NCI-H2196 treated with DMSO at 0.1 percent for 48 hours (cell line): ENCODE results near the gene ZBTB20.

ENCODE experiments used
- DNase-seq: peaks from one replicate; lab custom pipeline; 2025; ENCODE audit not compliant: unreplicated experiment; lab: John Stamatoyannopoulos, UW

Gene ZBTB20

GRCh38 chr3:114718898-114719210 lies 428.2 kb downstream of the ZBTB20 start:
- DNase-seq: no peak

- DNase-seq: no peak
Observed at GRCh38 chr3:114718071-114718897, 428.8 kb downstream of the ZBTB20 start.

- DNase-seq: no peak
Observed at GRCh38 chr3:114716916-114717315, 430.2 kb downstream of the ZBTB20 start.

DNA sequence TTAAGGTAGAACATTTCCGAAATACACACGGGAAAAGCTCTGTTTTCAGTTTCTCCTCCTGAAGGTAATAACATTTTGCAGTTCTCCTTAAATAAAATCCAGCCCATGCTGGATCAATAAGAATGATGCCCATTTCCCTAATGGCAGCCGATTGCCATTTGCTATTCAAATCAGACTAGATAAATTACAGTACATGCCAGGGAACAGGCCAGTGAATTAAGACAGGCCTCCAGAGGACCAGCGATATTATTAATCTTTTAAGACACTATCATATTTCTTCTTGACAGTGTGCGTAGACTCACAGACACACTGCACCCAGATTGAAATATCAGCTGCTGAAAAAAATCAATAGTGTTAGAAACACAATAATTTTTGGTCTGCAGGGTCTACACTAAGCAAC lies 431.0 kb downstream of the ZBTB20 start:
- no peak for DNase-seq

GRCh38 chr3:114714957-114715460 lies 432.1 kb downstream of the ZBTB20 start:
- DNase-seq: no peak

GRCh38 chr3:114714237-114714636 lies 432.9 kb downstream of the ZBTB20 start:
- DNase-seq: peak; percentile 46

DNA sequence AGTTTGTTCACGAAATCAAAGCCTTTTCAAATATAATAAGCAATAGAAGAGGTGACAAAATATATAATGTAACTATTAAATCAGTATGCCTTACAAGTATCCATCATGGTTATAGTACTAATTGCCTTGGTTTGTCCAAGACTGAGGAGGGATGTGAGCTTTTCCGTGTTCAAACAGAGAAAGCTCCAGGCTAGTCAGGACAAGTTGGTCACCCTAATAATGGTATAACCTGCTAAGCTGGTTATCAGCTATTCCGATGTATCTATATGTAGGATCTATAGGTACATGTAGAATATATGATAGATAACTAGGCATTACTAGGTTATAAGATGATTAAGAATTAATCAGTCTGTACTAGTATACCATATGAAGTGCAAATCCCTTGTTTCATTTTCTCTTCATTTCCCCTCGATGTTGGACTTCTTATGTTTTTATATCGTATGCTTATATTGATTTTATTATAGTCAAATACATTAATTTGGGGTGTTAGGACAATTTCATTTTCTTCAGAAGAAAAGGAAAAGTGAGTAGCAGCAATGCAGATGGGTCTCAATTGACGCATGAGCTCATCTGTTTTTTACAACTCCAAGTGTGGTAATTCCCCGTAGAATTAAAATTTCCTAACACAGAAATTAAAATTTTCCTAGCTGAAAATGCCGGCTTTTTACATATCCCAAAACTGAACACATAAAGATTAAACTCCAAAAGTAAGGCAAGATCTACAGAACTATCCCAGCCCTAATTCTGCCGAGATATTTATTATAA lies 434.2 kb downstream of the ZBTB20 start:
- no peak for DNase-seq

- DNase-seq: no peak
Observed at GRCh38 chr3:114711321-114711886, 435.7 kb downstream of the ZBTB20 start.

GRCh38 chr3:114709102-114709501 lies 438.0 kb downstream of the ZBTB20 start:
- DNase-seq: no peak

DNA sequence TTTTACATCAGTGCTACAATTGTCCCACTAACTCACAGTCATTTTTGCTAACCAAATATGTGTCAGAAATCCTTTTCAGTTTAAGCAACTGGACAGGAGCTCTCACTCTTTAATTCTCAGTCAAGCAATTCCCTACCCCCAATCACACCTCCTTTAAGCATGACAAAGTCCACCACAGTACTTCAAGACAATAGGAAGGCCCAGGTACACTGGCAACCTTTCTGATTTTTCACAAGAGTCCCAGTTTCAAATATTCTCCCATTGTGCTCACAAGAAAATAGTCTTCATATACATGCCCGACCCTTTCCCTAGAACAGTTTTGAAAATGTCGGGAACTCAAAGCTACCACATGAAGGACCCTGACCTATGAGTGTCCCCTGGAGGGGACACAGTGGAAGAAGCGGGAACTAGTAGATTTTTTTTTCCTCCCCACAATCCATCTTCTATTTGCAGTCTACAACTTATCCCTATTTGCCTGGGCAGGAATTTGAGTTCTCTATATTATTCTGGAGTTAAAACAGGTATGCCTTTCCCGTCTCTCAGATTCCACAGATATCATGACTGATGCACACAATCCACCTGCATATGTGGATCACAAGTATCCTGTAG lies 439.7 kb downstream of the ZBTB20 start:
- no peak for DNase-seq

GRCh38 chr3:114706591-114707232 lies 440.4 kb downstream of the ZBTB20 start:
- peak; percentile 90 for DNase-seq

DNA sequence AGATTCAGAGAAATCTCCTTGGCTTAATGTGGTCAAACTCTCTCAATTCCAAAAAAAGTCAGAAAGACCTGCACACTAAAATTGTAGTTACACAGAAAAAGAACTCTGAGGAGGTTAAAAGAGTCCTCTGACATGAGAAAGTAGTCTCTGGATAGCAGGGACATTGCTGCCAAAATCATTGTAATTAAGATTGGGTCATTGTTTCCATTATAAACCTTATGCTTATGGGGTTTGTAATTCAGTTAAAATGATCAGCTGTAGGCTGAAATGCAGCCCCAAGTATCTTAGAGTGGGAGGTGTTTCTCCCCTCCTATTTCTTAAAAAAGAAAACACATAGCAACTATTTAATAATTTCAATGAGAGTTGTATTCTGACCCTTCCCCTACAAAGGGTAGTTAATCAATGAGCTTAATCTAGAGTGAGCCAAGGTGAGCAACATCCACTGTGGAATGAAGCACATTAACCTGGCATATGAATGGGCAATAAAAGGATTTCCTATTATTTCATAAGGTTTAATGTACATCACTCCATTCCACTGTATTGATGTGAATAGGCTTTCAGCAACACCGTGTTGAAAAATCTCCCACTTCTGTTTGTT lies 446.4 kb downstream of the ZBTB20 start:
- no peak for DNase-seq

DNA sequence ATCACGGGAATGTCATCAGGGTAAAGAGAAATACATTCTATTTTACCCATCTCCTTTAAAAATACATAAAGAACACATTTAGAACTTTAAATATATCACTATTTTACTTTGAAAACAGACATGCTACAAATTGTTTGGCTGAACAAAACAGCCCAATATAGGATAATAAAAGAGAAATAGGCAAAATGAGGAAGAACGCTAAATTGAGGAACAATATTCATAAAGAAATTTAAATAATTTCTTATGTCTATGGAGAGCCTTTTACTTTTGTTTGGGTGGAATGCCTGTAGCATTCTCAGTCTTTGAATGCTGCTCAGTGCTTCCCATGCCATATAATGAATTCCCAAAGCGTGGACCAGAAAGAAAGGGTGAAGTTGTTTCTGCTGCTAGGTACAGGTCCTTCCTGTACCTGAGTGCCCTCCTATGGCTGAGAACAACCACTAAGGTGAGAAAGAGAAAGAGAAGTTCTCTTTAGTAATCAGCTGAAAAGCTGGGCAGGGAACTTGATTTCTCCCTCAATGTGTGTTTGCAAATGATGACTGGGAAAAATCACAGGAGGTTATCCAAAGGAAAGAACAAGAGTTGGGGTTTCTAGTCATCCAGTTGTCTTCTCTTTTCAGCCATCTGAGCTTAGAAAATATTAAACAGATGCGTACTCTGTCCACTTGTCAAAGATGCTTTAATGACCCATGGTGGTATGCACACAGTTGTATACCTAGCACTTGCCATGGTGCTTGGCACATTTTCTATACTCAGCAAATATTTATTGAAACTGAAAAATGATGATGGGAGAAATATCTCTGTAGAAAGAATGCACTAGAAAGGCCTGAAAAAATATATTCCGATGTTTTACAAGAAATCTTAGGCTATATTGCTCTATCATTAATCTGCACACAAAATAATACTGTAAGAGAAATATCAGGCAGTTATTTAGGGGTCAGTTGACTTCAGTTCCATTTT lies 448.7 kb downstream of the ZBTB20 start:
- DNase-seq: no peak

DNA sequence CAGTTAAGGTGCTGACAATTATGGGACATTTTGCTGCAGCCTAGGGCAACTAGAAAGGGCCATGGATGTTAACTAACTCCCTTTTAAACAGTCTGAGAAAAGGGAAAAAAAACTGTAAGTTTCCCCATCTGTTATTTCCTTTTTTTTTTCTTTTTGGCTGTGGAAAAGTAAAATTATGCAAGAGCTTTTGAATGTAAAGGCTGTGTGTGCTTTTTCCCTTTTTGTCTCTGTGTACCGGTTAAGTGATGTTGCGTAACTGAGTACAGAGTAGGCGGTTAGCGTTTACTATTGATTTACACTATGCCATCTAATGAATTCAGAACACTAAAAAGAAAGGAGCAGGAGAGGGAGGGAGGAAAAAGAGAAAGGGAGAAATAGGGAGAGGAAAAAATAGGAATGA lies 449.7 kb downstream of the ZBTB20 start:
- no peak for DNase-seq

GRCh38 chr3:114694251-114694650 lies 452.8 kb downstream of the ZBTB20 start:
- no peak for DNase-seq

DNA sequence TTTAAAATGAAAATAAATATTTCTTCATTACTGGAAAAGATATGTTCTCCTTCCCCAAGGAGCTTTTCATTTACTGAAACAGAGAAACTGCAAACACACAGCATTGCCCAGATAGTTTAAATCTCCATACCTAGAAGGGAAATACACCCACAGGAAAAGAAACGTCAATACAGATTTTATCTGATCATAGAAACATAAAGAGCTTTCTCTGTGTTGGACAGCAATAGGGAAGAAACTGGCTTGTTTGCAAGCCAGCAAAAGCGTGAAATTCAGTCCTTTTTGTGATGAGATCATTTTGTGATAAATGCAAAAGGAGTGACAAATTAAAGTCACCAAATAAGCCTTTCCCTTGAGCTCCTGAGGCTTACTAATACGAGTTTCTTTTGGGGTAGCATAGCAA lies 455.2 kb downstream of the ZBTB20 start:
- no peak for DNase-seq

DNA sequence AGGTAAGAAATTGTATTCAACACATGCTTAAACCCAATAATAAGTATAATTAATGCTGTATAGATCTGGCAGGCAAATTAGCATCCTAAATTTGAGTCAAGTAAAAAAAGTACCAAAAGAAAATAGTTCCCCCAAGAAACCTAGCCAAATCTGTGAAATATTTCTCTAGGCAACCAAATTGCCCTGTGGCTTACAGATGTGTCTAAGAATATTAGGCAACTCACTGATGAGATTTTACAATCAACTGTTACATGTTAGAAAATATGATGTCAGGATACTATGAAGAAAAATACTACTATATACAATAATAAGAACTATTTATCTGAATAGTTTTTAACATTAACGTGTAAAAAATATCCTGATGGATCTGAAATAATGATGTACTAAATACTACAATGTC lies 456.2 kb downstream of the ZBTB20 start:
- no peak for DNase-seq

DNA sequence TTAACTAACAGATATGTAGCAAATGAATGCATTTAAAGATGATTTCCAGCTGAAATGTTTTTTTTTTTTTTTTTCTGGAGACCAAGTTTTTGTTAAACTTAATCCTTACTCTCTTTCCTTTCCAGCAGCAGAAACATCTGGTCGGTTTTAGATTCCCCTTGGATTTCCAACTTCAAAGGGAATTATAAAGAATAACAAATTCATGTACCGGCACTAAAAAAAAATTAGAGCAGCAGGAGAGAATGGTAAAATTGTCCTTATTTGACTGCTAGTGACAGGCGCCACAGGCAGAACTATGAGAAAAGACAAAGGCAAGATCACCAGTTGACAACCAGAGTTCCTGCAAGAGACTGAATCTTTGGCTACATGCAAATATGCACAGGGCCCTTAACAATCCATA lies 459.9 kb downstream of the ZBTB20 start:
- DNase-seq: no peak

DNA sequence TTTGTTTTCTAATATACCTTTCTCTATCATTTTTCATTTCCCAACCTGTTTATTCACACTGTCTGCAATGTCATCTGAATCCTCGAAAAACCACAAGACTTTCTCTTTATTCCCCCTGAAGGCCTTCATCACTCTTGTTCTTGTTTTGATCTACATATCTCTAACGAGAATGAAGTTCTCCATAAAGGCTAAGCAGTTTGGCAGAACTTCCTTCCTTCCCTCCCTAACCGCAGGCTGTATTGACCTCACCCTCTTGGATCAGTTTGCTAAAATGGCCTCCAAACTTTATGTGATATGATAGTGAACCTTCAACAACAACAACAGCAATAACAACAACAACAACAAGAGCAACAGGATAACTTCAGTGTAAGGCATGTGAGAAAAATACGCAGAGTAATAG lies 460.5 kb downstream of the ZBTB20 start:
- no peak for DNase-seq

DNA sequence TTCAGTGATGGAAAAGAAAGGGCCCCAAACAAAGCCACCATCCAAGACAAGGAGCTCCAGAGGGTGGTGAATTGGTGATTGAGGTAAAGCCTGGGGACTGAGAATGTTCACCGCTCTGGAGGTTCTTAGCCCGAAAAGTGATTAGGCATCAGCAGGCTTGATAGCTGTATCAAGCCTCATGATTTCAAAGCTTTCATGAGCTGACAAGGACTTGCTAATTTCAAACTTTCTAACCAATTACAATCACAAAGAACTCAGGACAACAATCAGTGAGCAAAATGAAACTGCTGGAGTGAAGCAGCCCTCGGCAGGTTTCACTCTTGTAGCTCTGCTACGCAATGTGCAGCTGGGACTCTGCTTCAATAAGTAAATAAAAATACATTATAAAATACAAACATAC lies 461.9 kb downstream of the ZBTB20 start:
- DNase-seq: no peak
